Stimulated activated CD4-positive, alpha-beta T cell treated with anti-CD3 and anti-CD28 coated beads, Interleukin-4, amount 100 ng/mL, for 24 hours (primary cell): Measurements from ENCODE around the gene RRM2.

Experiments
- DNase-seq: peaks from one replicate; pipeline ENCODE4 v3.0.0-alpha.2; 2020

RRM2 gene

GRCh38 chr2:10175441-10175840 is 52.9 kb downstream of the RRM2 start:
- DNase-seq: no peak

- DNase-seq: no peak
Observed at GRCh38 chr2:10178751-10179150, 56.2 kb downstream of the RRM2 start.

GRCh38 chr2:10179422-10179821 is 56.9 kb downstream of the RRM2 start:
- DNase-seq: no peak

GRCh38 chr2:10180229-10180628 is 57.7 kb downstream of the RRM2 start:
- no peak for DNase-seq
